ENCODE results near the gene POMC. TPM values are rescaled to one million over a fixed set of nuclear protein-coding genes. Genes with fewer than 3 reads are reported as not detected.

POMC gene
- total RNA-seq, 3 donors from 2014 or later (not counting 1 experiment from before 2014, with no cell fraction given): 4.9 to 6.6 (median 6.0) TPM

DNA sequence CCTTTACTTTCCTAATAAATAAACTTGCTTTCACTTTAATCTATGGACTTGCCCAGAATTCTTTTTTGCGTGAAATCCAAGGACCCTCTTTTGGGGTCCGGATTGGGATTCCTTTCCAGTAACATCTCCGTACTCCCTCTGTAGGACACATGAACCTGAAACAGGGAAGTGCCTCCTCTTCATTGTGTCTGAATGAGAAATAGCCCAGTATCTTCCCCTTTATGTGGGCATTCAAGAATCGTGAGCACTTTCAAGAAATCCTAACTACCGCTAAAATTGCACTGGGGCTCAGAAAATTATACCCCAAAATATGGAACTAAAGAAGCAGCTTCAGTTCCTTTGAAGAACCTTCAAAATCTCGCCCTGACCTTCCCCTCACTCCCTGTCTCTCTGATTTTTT is 7.8 kb upstream of the POMC start:
- ATAC-seq (no peak), DNase-seq (no peak)
- no peaks in the 10 kb centered on the region for H3K4me1 Mint-ChIP-seq
- no peaks in the 10 kb centered on the region for H3K9me3 Mint-ChIP-seq
- no peak overlapping the region for H3K27ac Mint-ChIP-seq
- H3K4me3 Mint-ChIP-seq: no peak overlapping the region
- intact Hi-C loops (cut with micrococcal nuclease): no loop called here
- WGBS (ENCODE audit: insufficient coverage): 81% methylated on average over 6 of the region's 6 CpGs
- no peak for TF ChIP-seq CTCF (IDR thresholded peaks at IDR 0.05)
- no peak overlapping the region for H3K4me3 ChIP-seq (ENCODE audit: low read length)
- H3K27ac ChIP-seq (ENCODE audit: low read length): no peak overlapping the region
- peaks cover 27 to 37% of the 10 kb centered on the region in 2 donors for H3K27me3 Mint-ChIP-seq (ENCODE audit: low read depth in 2 of 2)
- no peaks in the 10 kb centered on the region for H3K9me3 ChIP-seq (ENCODE audit: control insufficient read depth, insufficient read depth, low read length)
- H3K36me3 ChIP-seq (ENCODE audit: control insufficient read depth, insufficient read depth, low read length): no peaks in the 10 kb centered on the region
- peaks cover 5% of the 10 kb centered on the region for H3K27me3 ChIP-seq (ENCODE audit: control insufficient read depth, insufficient read depth, low read length)
- no peaks in the 10 kb centered on the region for H3K36me3 Mint-ChIP-seq
- H3K4me1 ChIP-seq (ENCODE audit: control insufficient read depth, insufficient read depth, low read length): no peaks in the 10 kb centered on the region

- ATAC-seq (no peak), DNase-seq (no peak)
- intact Hi-C loops (cut with micrococcal nuclease): no loop called here
- H3K4me3 Mint-ChIP-seq: no peak overlapping the region
- H3K9me3 Mint-ChIP-seq: no peaks in the 10 kb centered on the region
- peaks cover 16% of the 10 kb centered on the region for H3K27me3 ChIP-seq (ENCODE audit: control insufficient read depth, insufficient read depth, low read length)
- no peak overlapping the region for H3K27ac Mint-ChIP-seq
- WGBS (ENCODE audit: insufficient coverage): 87% methylated on average over 6 of the region's 6 CpGs
- H3K36me3 ChIP-seq (ENCODE audit: control insufficient read depth, insufficient read depth, low read length): no peaks in the 10 kb centered on the region
- H3K4me1 ChIP-seq (ENCODE audit: control insufficient read depth, insufficient read depth, low read length): no peaks in the 10 kb centered on the region
- H3K27me3 Mint-ChIP-seq (ENCODE audit: low read depth in 2 of 2): peaks cover 38 to 54% of the 10 kb centered on the region in 2 donors
- no peaks in the 10 kb centered on the region for H3K36me3 Mint-ChIP-seq
- no peak overlapping the region for H3K4me3 ChIP-seq (ENCODE audit: low read length)
- H3K4me1 Mint-ChIP-seq: no peaks in the 10 kb centered on the region
- no peak for TF ChIP-seq CTCF (IDR thresholded peaks at IDR 0.05)
- H3K9me3 ChIP-seq (ENCODE audit: control insufficient read depth, insufficient read depth, low read length): no peaks in the 10 kb centered on the region
- no peak overlapping the region for H3K27ac ChIP-seq (ENCODE audit: low read length)
These were observed 5.9 kb upstream of the POMC start for GRCh38 chr2:25174192-25174861.

DNA sequence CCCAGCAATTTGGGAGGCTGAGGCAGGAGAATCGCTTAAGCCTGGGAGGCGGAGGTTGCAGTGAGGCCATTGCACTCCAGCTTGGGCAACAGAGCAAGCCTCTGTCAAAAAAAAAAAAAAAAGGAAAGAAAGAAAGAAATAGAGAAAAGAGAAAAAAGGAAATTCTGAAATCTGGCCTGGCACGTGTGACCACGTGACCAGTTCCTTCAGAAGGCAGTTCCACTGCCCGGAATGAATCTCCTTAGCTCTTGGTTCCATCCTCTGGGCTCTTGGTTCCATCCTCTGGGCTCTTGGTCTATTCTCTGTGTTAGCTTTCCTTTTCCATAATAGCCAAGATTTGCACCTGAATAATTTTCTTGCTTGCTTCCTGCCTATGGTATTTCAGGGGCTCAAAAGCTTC is 5.3 kb upstream of the POMC start:
- Mint-ChIP-seq H3K4me1 (peaks cover 0 to 3% of the 10 kb centered on the region in 2 donors), H3K27ac (no peak overlapping the region)
- no peak for DNase-seq

More for the DNA sequence above, 5.3 kb upstream of the POMC start:
- no peak for ATAC-seq
- H3K36me3 ChIP-seq (ENCODE audit: control insufficient read depth, insufficient read depth, low read length): no peaks in the 10 kb centered on the region
- intact Hi-C loops (cut with micrococcal nuclease): no loop called here
- TF ChIP-seq CTCF (IDR thresholded peaks at IDR 0.05): no peak
- Mint-ChIP-seq H3K36me3 (no peaks in the 10 kb centered on the region), H3K27me3 (ENCODE audit: low read depth in 2 of 2) (peaks cover 44 to 58% of the 10 kb centered on the region in 2 donors), H3K4me3 (no peak overlapping the region), H3K9me3 (no peaks in the 10 kb centered on the region)
- no peak overlapping the region for H3K27ac ChIP-seq (ENCODE audit: low read length)
- H3K4me3 ChIP-seq (ENCODE audit: low read length): no peak overlapping the region
- peaks cover 22% of the 10 kb centered on the region for H3K27me3 ChIP-seq (ENCODE audit: control insufficient read depth, insufficient read depth, low read length)
- H3K9me3 ChIP-seq (ENCODE audit: control insufficient read depth, insufficient read depth, low read length): no peaks in the 10 kb centered on the region
- H3K4me1 ChIP-seq (ENCODE audit: control insufficient read depth, insufficient read depth, low read length): peaks cover 3% of the 10 kb centered on the region
- WGBS (ENCODE audit: insufficient coverage): 86% methylated on average over 5 of the region's 5 CpGs
